ENCODE measurements around the gene KRTAP24-1.

GRCh38 chr21:30240661-30241060, 42.1 kb downstream of the KRTAP24-1 start:
- TF ChIP-seq CTCF (conservative IDR thresholded peaks at IDR 0.05; ENCODE audit: low read depth, low read length) (no peak), EZH2 (IDR thresholded peaks at IDR 0.05; ENCODE audit: low read length, unreplicated experiment) (no peak), EZH2phosphoT487 (IDR thresholded peaks at IDR 0.05; ENCODE audit: borderline replicate concordance, low read length) (no peak)

Data from PC-3 (cell line).